ENCODE results near the gene C1orf174.

C1orf174 gene

GRCh38 chr1:3943123-3943431 lies 43.0 kb upstream of the C1orf174 start:
- no peak overlapping the region for H3K4me3 ChIP-seq (ENCODE audit: control insufficient read depth, low read depth, low read length)
- no peak for DNase-seq (ENCODE audit: low read depth)
- TF ChIP-seq, protein P1, sequence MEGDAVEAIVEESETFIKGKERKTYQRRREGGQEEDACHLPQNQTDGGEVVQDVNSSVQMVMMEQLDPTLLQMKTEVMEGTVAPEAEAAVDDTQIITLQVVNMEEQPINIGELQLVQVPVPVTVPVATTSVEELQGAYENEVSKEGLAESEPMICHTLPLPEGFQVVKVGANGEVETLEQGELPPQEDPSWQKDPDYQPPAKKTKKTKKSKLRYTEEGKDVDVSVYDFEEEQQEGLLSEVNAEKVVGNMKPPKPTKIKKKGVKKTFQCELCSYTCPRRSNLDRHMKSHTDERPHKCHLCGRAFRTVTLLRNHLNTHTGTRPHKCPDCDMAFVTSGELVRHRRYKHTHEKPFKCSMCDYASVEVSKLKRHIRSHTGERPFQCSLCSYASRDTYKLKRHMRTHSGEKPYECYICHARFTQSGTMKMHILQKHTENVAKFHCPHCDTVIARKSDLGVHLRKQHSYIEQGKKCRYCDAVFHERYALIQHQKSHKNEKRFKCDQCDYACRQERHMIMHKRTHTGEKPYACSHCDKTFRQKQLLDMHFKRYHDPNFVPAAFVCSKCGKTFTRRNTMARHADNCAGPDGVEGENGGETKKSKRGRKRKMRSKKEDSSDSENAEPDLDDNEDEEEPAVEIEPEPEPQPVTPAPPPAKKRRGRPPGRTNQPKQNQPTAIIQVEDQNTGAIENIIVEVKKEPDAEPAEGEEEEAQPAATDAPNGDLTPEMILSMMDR (conservative IDR thresholded peaks at IDR 0.05; ENCODE audit: control insufficient read depth, insufficient read depth, low read depth, low read length), result no peak

DNA sequence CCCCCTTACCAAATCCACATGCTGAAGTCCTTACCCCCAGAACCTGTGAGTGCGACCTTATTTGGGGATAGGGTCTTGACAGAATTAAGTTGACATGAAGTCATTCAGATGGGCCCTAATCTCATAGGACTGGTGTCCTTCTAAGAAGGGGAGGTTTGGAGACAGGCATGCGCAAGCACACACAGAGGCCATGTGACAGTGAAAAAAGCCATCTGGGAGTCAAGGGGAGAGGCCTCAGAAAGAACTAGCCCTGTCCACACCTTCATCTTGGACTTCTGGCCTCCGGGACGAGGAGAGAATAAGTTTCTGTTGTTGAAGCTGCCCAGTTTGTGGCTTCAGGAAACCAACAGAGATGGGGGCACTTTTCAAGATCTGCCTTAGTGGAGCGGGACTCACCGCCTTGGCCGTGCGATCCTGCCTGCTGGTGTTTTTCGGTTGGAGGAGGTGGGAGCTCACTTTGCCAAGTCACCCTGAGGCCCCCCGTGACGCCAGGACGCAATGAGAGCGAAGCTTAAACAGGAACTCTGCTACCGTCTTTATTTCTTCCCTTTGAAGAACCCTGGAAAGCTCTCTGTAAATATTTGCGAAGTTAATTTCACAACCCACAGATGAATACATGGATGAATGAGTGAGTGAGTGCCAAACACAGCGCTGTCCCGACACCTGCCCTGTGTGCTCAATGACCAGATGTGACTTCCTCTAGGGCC lies 42.5 kb upstream of the C1orf174 start:
- no peak overlapping the region for H3K4me3 ChIP-seq (ENCODE audit: control insufficient read depth, low read depth, low read length)
- TF ChIP-seq, protein P1 (conservative IDR thresholded peaks at IDR 0.05; ENCODE audit: control insufficient read depth, insufficient read depth, low read depth, low read length), result no peak
- no peak for DNase-seq (ENCODE audit: low read depth)

DNA sequence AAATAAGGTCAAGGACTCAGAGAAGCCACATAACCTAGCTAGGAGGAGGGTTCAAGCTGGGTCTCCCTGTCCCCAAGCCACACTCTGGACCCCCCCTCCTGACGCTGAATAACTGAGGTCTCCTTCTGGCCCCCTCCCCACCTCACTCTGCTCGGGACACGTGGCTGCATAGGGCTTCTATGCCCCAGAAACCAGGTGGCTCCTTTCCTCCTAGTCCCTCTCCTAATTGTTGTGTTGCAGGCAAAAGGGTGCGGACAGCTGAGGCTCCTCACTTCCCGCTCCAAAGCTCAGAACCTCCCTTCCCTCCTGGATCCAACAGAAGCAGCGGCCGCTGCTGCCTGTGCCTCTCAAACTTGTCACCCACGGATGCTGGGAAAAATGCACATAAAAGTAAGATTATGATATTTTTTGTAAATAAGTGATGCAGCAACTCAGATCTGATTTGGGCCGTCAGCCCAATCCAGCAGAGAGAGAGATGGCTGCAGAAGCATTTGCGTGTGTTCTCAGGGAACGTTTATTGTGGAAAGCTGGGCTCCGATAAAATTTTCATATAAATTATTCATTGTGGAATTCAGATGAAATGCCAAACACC lies 40.8 kb upstream of the C1orf174 start:
- H3K4me3 ChIP-seq (ENCODE audit: control insufficient read depth, low read depth, low read length), result no peak overlapping the region
- DNase-seq (ENCODE audit: low read depth), result no peak
- TF ChIP-seq, protein P1 (conservative IDR thresholded peaks at IDR 0.05; ENCODE audit: control insufficient read depth, insufficient read depth, low read depth, low read length), result no peak

DNA sequence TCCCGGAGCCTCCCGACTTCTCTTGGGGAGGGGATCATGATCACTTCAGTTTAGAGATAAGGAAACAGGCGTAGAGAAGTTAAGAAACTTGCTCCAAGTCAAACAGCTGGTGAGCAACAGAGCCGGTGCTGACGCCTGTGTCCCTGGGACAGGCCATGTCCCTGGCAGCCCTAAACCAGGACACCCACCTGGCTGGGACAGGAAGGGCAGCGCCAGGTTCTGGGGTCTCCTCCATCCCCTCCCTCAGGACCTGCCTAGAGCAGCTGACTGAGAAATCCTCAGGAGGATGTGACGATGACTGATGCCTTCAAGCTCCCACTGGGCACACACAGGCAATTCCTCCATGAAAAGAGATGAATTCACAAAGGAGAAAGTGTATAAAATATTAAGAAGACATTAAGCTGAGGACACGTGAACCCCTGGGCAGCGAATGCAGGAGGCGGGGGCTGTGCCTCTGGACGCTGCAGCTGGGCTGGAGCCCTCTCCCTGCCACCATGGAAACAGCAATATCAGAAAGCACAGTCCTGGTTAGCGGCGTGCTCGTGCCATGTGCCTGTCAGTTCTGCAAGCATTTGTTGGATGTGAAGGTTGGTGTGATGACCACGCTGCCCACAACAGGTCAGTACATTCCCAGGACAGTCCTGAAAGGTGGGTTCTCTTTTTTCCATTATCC lies 40.1 kb upstream of the C1orf174 start:
- H3K4me3 ChIP-seq (ENCODE audit: control insufficient read depth, low read depth, low read length), result no peak overlapping the region
- TF ChIP-seq, protein P1 (conservative IDR thresholded peaks at IDR 0.05; ENCODE audit: control insufficient read depth, insufficient read depth, low read depth, low read length), result no peak
- no peak for DNase-seq (ENCODE audit: low read depth)

DNA sequence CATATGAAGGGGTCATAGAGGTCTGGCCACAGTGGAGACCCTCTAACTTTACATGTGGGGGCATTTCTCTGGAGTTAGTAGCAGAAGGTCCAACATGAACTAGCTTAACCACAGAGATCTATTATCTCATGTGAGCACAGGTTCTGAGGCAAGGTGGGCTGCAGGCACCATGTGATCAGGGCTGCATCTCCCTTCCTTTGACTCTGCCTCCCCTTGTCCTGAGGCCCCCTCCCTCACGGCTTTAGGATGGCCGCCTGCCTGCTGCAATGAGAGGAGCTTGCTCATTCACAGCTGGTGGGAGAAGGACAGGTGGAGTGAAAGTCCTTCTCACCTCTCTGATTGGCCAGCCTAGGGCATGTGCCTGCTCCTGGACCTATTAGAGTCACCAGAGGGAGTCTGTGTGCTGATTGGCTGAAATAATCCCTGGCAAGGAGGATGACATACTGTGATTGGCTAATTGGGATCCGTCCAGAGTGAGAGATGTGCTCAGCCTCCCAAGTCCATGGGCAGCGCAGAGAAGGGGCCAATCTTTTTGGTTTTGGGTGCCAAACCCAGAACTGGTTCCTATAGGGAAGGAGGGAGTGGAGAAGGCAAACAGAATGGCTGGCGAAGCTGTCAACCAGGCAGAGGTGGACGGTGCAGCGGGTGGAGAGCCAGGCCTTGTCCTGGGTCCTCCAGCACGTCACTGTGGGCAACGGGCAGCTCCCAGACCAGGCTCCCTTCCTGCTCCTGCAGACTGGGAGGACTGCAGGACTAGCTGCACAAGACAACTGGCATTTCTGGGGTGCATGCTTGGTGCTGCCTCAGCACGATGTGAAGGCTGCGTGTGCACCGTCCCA lies 39.4 kb upstream of the C1orf174 start:
- DNase-seq (ENCODE audit: low read depth), result no peak
- H3K4me3 ChIP-seq (ENCODE audit: control insufficient read depth, low read depth, low read length), result no peak overlapping the region
- TF ChIP-seq, protein P1 (conservative IDR thresholded peaks at IDR 0.05; ENCODE audit: control insufficient read depth, insufficient read depth, low read depth, low read length), result no peak

DNA sequence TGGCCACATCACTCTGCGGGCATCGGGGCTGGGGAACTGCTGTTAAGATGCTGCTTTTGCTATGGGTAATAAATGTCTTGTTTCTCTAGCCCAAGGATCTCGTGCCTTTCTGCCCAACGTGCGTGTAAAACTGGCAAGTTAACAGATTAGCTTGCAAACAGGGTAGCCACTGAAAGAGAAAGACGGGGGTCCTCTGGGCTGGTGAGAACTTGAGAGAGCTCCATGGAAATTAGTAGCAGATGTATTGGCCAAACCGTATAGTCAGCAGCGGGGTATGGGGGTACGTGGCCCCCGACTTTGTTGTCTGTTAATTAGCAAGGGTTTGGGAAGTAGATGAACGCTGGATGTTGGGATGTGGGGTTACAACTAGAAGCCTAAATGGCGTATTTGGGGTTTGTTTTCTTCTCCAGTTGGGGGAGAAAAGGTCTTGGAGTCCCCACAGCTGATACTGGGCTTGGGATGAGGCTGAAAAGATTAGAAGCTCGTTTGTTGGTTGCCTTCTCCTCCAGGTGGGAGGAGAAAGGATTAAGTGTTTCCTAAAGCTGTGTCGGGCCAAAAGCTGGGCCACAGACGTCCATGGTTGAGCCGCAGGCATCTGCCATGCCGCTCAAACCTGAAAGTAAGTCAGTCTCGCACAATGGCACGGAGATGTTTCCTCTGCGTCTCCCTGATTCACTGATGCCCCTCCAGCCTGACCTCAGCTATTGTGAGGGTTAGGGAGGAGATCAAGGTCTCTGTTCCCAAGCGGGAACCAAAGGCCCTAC lies 32.3 kb upstream of the C1orf174 start:
- TF ChIP-seq, protein P1 (conservative IDR thresholded peaks at IDR 0.05; ENCODE audit: control insufficient read depth, insufficient read depth, low read depth, low read length), result no peak
- no peak overlapping the region for H3K4me3 ChIP-seq (ENCODE audit: control insufficient read depth, low read depth, low read length)
- no peak for DNase-seq (ENCODE audit: low read depth)
